Activated CD4-positive, alpha-beta memory T cell treated with anti-CD3 and anti-CD28 coated beads for 36 hours (primary cell): ENCODE data around the gene CLCN7. TPM values are rescaled to one million over a fixed set of nuclear protein-coding genes. Genes with fewer than 3 reads are reported as not detected.

ENCODE experiments used
- CTCF ChIA-PET: fragments of 350-600 bp; sonication (Branson Sonifier 250); formaldehyde crosslinking; loops from one replicate; lab custom pipeline; 2021; ENCODE audit warnings: antibody characterized with exemption, inconsistent platforms; lab: Charles Lee
- POLR2A ChIA-PET: fragments of 350-600 bp; sonication (Branson Sonifier 250); formaldehyde crosslinking; loops from one replicate; lab custom pipeline; 2021; ENCODE audit warnings: antibody characterized with exemption; lab: Charles Lee
- DNase-seq: peaks from one replicate; pipeline ENCODE4 v3.0.0-alpha.2; 2020
- H3K27ac Mint-ChIP-seq: one replicate; pipeline ENCODE4 v1.8.0; 2021; ENCODE audit warnings: mixed read lengths
- H3K27me3 Mint-ChIP-seq: one replicate; pipeline ENCODE4 v1.8.0; 2021; ENCODE audit warnings: mixed read lengths
- H3K36me3 Mint-ChIP-seq: one replicate; pipeline ENCODE4 v1.8.0; 2021; ENCODE audit warnings: mixed read lengths
- H3K4me1 Mint-ChIP-seq: one replicate; pipeline ENCODE4 v1.8.0; 2021; ENCODE audit warnings: low read depth, mixed read lengths
- H3K4me3 Mint-ChIP-seq: one replicate; pipeline ENCODE4 v1.8.0; 2021; ENCODE audit warnings: mild to moderate bottlenecking, mixed read lengths
- H3K9me3 Mint-ChIP-seq: one replicate; pipeline ENCODE4 v1.8.0; 2021; ENCODE audit warnings: mixed read lengths
- intact Hi-C: fragments of 100-400 bp; cut with micrococcal nuclease; formaldehyde crosslinking; loops from one replicate; pipeline ENCODE4 v1.15.1; 2023
- total RNA-seq, 2 experiments: library from RNA; stranded (reverse); gene quantifications; one replicate each; pipeline ENCODE4 v1.2.3, GENCODE V29; 2021

The CLCN7 gene
- total RNA-seq, 2 experiments from 2014 or later = 27.1 to 33.6 TPM

- Mint-ChIP-seq H3K27ac (no peak overlapping the region), H3K36me3 (peaks cover 3% of the 10 kb centered on the region), H3K4me3 (no peak overlapping the region), H3K4me1 (no peaks in the 10 kb centered on the region), H3K9me3 (no peaks in the 10 kb centered on the region), H3K27me3 (no peaks in the 10 kb centered on the region)
- intact Hi-C loops = no loop called here
- DNase-seq = no peak
- POLR2A ChIA-PET = no interaction called here
- CTCF ChIA-PET = no interaction called here
Observed at GRCh38 chr16:1464196-1464893, 10.5 kb downstream of the CLCN7 start.

GRCh38 chr16:1461146-1461545, 13.7 kb downstream of the CLCN7 start:
- CTCF ChIA-PET = no interaction called here
- no peaks in the 10 kb centered on the region for H3K9me3 Mint-ChIP-seq

GRCh38 chr16:1460602-1461138, 14.2 kb downstream of the CLCN7 start:
- H3K4me3 Mint-ChIP-seq = no peak overlapping the region
- no peak overlapping the region for H3K27ac Mint-ChIP-seq
- peaks cover 3% of the 10 kb centered on the region for H3K36me3 Mint-ChIP-seq
- peaks cover 7% of the 10 kb centered on the region for H3K4me1 Mint-ChIP-seq
- ChIA-PET POLR2A (no interaction called here), CTCF (no interaction called here)
- H3K9me3 Mint-ChIP-seq = no peaks in the 10 kb centered on the region
- intact Hi-C loops = no loop called here
- no peak for DNase-seq
- H3K27me3 Mint-ChIP-seq = no peaks in the 10 kb centered on the region

More at GRCh38 chr16:1461146-1461545, 13.7 kb downstream of the CLCN7 start:
- H3K27ac Mint-ChIP-seq = no peak overlapping the region
- POLR2A ChIA-PET = no interaction called here
- no peak overlapping the region for H3K4me3 Mint-ChIP-seq
- intact Hi-C loops = no loop called here
- H3K27me3 Mint-ChIP-seq = no peaks in the 10 kb centered on the region
- no peak for DNase-seq
- peaks cover 3% of the 10 kb centered on the region for H3K36me3 Mint-ChIP-seq
- peaks cover 7% of the 10 kb centered on the region for H3K4me1 Mint-ChIP-seq

GRCh38 chr16:1459967-1460366, 14.9 kb downstream of the CLCN7 start:
- CTCF ChIA-PET = no interaction called here
- H3K27me3 Mint-ChIP-seq = no peaks in the 10 kb centered on the region
- POLR2A ChIA-PET = interaction anchor here (0.7 kb wide), 1 partner anchor 264 kb away, joined by 4 read pairs; no protein-coding TSS in a partner anchor
- peaks cover 7% of the 10 kb centered on the region for H3K4me1 Mint-ChIP-seq
- no peaks in the 10 kb centered on the region for H3K9me3 Mint-ChIP-seq
- H3K27ac Mint-ChIP-seq = no peak overlapping the region
- intact Hi-C loops = no loop called here
- H3K4me3 Mint-ChIP-seq = no peak overlapping the region
- H3K36me3 Mint-ChIP-seq = peaks cover 2% of the 10 kb centered on the region
- DNase-seq = no peak

- H3K4me3 Mint-ChIP-seq = no peak overlapping the region
- H3K4me1 Mint-ChIP-seq = peaks cover 10% of the 10 kb centered on the region
- DNase-seq = no peak
Observed at GRCh38 chr16:1458977-1459341, 15.9 kb downstream of the CLCN7 start.

GRCh38 chr16:1458336-1458976, 16.4 kb downstream of the CLCN7 start:
- peaks cover 14% of the 10 kb centered on the region for H3K4me1 Mint-ChIP-seq
- peak; percentile 64 for DNase-seq
- ChIA-PET CTCF (interaction anchor here (0.6 kb wide), 1 partner anchor 18 kb away, joined by 4 read pairs; no protein-coding TSS in a partner anchor), POLR2A (no interaction called here)
- intact Hi-C loops = no loop called here
- H3K9me3 Mint-ChIP-seq = no peaks in the 10 kb centered on the region
- no peak overlapping the region for H3K27ac Mint-ChIP-seq
- no peaks in the 10 kb centered on the region for H3K27me3 Mint-ChIP-seq
- peaks cover 1% of the 10 kb centered on the region for H3K36me3 Mint-ChIP-seq
- H3K4me3 Mint-ChIP-seq = no peak overlapping the region

More at GRCh38 chr16:1458977-1459341, 15.9 kb downstream of the CLCN7 start:
- Mint-ChIP-seq H3K27me3 (no peaks in the 10 kb centered on the region), H3K27ac (no peak overlapping the region), H3K9me3 (no peaks in the 10 kb centered on the region), H3K36me3 (peaks cover 1% of the 10 kb centered on the region)
- CTCF ChIA-PET = no interaction called here
- POLR2A ChIA-PET = interaction anchor here (0.7 kb wide), 1 partner anchor 263 kb away, joined by 4 read pairs; no protein-coding TSS in a partner anchor
- intact Hi-C loops = no loop called here

- Mint-ChIP-seq H3K27ac (no peak overlapping the region), H3K9me3 (no peaks in the 10 kb centered on the region)
- CTCF ChIA-PET = no interaction called here
Observed at GRCh38 chr16:1457489-1458245, 17.2 kb downstream of the CLCN7 start.

GRCh38 chr16:1456951-1457350, 17.9 kb downstream of the CLCN7 start:
- DNase-seq = no peak
- Mint-ChIP-seq H3K36me3 (no peaks in the 10 kb centered on the region), H3K27ac (no peak overlapping the region), H3K9me3 (no peaks in the 10 kb centered on the region), H3K4me3 (no peak overlapping the region), H3K4me1 (peaks cover 14% of the 10 kb centered on the region), H3K27me3 (no peaks in the 10 kb centered on the region)
- CTCF ChIA-PET = no interaction called here
- POLR2A ChIA-PET = no interaction called here
- intact Hi-C loops = no loop called here

More at GRCh38 chr16:1457489-1458245, 17.2 kb downstream of the CLCN7 start:
- Mint-ChIP-seq H3K4me1 (peaks cover 14% of the 10 kb centered on the region), H3K4me3 (no peak overlapping the region), H3K36me3 (peaks cover 1% of the 10 kb centered on the region), H3K27me3 (no peaks in the 10 kb centered on the region)
- no peak for DNase-seq
- POLR2A ChIA-PET = no interaction called here
- intact Hi-C loops = no loop called here

GRCh38 chr16:1455190-1456171, 19.3 kb downstream of the CLCN7 start:
- intact Hi-C loops = loop anchor here (2.0 kb wide), 1 partner anchor 69 kb away; no protein-coding TSS in a partner anchor
- Mint-ChIP-seq H3K27me3 (no peaks in the 10 kb centered on the region), H3K36me3 (peaks cover 2% of the 10 kb centered on the region), H3K4me3 (no peak overlapping the region), H3K4me1 (peaks cover 14% of the 10 kb centered on the region), H3K27ac (no peak overlapping the region), H3K9me3 (no peaks in the 10 kb centered on the region)
- ChIA-PET POLR2A (no interaction called here), CTCF (no interaction called here)
- no peak for DNase-seq

GRCh38 chr16:1454561-1454960, 20.3 kb downstream of the CLCN7 start:
- intact Hi-C loops = loop anchor here (2.0 kb wide), 1 partner anchor 70 kb away; no protein-coding TSS in a partner anchor
- DNase-seq = no peak
- ChIA-PET CTCF (no interaction called here), POLR2A (no interaction called here)
- Mint-ChIP-seq H3K27ac (no peak overlapping the region), H3K27me3 (no peaks in the 10 kb centered on the region), H3K4me3 (no peak overlapping the region), H3K9me3 (no peaks in the 10 kb centered on the region), H3K4me1 (peaks cover 14% of the 10 kb centered on the region), H3K36me3 (peaks cover 2% of the 10 kb centered on the region)

GRCh38 chr16:1453316-1453715, 21.5 kb downstream of the CLCN7 start:
- peaks cover 7% of the 10 kb centered on the region for H3K4me1 Mint-ChIP-seq
- POLR2A ChIA-PET = no interaction called here
- no peak overlapping the region for H3K27ac Mint-ChIP-seq
- intact Hi-C loops = no loop called here
- H3K4me3 Mint-ChIP-seq = no peak overlapping the region
- CTCF ChIA-PET = no interaction called here
- no peak for DNase-seq
- H3K36me3 Mint-ChIP-seq = peaks cover 2% of the 10 kb centered on the region
- H3K27me3 Mint-ChIP-seq = no peaks in the 10 kb centered on the region
- no peaks in the 10 kb centered on the region for H3K9me3 Mint-ChIP-seq
